ENCODE data around the gene TMEM260. TPM values are rescaled to one million over a fixed set of nuclear protein-coding genes. Genes with fewer than 3 reads are reported as not detected.

TMEM260 gene
- total and polyA plus RNA-seq, 2 experiments from 2014 or later: 13.3 to 22.9 TPM

DNA sequence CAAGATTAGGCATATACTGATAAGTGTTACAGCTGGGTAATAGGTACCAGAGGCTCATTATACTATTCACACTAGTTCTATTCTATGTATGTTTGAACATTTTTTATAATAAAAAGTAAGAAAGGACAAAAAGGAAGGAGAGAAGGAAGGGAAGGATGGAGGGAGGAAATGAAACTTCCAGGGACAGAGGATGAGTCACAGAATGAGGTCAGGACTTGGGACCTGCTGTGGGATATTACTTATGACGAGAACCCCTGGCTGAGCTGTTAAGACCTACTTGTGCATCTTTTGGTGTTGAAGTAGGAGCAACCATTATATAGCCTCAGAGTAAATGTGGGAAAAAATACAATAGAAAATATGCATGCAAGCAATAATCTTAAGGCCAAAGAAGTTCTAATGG, 16.7 kb upstream of the TMEM260 start:
- no peak overlapping the region for H3K4me3 ChIP-seq
- H4K20me1 ChIP-seq (replicated peaks; ENCODE audit: insufficient read depth): no peaks in the 10 kb centered on the region
- Mint-ChIP-seq H3K4me1 (no peaks in the 10 kb centered on the region), H3K27me3 (ENCODE audit: insufficient read depth, low read depth, poor library complexity) (peaks cover 2% of the 10 kb centered on the region), H3K36me3 (ENCODE audit: low read depth) (no peaks in the 10 kb centered on the region), H3K4me3 (no peak overlapping the region), H3K9me3 (no peaks in the 10 kb centered on the region; the same call in 2 of the 3 replicates), H3K27ac (no peak overlapping the region)
- H3F3A ChIP-seq (replicated peaks; ENCODE audit: low read depth): no peaks in the 10 kb centered on the region
- DNase-seq (ENCODE audit: low spot score) (no peak), ATAC-seq (no peak)
- no peaks in the 10 kb centered on the region for H3K4me1 ChIP-seq (ENCODE audit: insufficient read depth)
- no peak overlapping the region for H3K4me2 ChIP-seq
- H3K27ac ChIP-seq (ENCODE audit: low read depth): no peak overlapping the region
- no peaks in the 10 kb centered on the region for H3K9me2 ChIP-seq (ENCODE audit: insufficient read depth)
- no peaks in the 10 kb centered on the region for H3K36me3 ChIP-seq (ENCODE audit: insufficient read depth)
- H2AFZ ChIP-seq: no peak overlapping the region
- H3K79me2 ChIP-seq (replicated peaks; ENCODE audit: insufficient read depth): no peaks in the 10 kb centered on the region
- no peak for TF ChIP-seq STAT1 (IDR thresholded peaks at IDR 0.05; ENCODE audit: unreplicated experiment)
- TF ChIP-seq CTCF (conservative IDR thresholded peaks at IDR 0.05; ENCODE audit: low read depth in 2 of 2): no peak
- no peak for TF ChIP-seq ZNF114 (CRISPR knock-in tag; IDR thresholded peaks at IDR 0.05)
- TF ChIP-seq, protein P1, sequence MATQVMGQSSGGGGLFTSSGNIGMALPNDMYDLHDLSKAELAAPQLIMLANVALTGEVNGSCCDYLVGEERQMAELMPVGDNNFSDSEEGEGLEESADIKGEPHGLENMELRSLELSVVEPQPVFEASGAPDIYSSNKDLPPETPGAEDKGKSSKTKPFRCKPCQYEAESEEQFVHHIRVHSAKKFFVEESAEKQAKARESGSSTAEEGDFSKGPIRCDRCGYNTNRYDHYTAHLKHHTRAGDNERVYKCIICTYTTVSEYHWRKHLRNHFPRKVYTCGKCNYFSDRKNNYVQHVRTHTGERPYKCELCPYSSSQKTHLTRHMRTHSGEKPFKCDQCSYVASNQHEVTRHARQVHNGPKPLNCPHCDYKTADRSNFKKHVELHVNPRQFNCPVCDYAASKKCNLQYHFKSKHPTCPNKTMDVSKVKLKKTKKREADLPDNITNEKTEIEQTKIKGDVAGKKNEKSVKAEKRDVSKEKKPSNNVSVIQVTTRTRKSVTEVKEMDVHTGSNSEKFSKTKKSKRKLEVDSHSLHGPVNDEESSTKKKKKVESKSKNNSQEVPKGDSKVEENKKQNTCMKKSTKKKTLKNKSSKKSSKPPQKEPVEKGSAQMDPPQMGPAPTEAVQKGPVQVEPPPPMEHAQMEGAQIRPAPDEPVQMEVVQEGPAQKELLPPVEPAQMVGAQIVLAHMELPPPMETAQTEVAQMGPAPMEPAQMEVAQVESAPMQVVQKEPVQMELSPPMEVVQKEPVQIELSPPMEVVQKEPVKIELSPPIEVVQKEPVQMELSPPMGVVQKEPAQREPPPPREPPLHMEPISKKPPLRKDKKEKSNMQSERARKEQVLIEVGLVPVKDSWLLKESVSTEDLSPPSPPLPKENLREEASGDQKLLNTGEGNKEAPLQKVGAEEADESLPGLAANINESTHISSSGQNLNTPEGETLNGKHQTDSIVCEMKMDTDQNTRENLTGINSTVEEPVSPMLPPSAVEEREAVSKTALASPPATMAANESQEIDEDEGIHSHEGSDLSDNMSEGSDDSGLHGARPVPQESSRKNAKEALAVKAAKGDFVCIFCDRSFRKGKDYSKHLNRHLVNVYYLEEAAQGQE (IDR thresholded peaks at IDR 0.05; ENCODE audit: unreplicated experiment): no peak
- TF ChIP-seq CREB1 (CRISPR knock-in tag; IDR thresholded peaks at IDR 0.05; ENCODE audit: low read depth): no peak
- no peak for TF ChIP-seq POLR2AphosphoS5 (IDR thresholded peaks at IDR 0.05; ENCODE audit: low read depth)
- TF ChIP-seq, protein P2, sequence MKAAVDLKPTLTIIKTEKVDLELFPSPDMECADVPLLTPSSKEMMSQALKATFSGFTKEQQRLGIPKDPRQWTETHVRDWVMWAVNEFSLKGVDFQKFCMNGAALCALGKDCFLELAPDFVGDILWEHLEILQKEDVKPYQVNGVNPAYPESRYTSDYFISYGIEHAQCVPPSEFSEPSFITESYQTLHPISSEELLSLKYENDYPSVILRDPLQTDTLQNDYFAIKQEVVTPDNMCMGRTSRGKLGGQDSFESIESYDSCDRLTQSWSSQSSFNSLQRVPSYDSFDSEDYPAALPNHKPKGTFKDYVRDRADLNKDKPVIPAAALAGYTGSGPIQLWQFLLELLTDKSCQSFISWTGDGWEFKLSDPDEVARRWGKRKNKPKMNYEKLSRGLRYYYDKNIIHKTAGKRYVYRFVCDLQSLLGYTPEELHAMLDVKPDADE (IDR thresholded peaks at IDR 0.05): no peak
- TF ChIP-seq ZNF331 (CRISPR knock-in tag; IDR thresholded peaks at IDR 0.05; ENCODE audit: low read depth): no peak
- TF ChIP-seq NANOG (IDR thresholded peaks at IDR 0.05; ENCODE audit: borderline replicate concordance): no peak
- TF ChIP-seq, protein P3, sequence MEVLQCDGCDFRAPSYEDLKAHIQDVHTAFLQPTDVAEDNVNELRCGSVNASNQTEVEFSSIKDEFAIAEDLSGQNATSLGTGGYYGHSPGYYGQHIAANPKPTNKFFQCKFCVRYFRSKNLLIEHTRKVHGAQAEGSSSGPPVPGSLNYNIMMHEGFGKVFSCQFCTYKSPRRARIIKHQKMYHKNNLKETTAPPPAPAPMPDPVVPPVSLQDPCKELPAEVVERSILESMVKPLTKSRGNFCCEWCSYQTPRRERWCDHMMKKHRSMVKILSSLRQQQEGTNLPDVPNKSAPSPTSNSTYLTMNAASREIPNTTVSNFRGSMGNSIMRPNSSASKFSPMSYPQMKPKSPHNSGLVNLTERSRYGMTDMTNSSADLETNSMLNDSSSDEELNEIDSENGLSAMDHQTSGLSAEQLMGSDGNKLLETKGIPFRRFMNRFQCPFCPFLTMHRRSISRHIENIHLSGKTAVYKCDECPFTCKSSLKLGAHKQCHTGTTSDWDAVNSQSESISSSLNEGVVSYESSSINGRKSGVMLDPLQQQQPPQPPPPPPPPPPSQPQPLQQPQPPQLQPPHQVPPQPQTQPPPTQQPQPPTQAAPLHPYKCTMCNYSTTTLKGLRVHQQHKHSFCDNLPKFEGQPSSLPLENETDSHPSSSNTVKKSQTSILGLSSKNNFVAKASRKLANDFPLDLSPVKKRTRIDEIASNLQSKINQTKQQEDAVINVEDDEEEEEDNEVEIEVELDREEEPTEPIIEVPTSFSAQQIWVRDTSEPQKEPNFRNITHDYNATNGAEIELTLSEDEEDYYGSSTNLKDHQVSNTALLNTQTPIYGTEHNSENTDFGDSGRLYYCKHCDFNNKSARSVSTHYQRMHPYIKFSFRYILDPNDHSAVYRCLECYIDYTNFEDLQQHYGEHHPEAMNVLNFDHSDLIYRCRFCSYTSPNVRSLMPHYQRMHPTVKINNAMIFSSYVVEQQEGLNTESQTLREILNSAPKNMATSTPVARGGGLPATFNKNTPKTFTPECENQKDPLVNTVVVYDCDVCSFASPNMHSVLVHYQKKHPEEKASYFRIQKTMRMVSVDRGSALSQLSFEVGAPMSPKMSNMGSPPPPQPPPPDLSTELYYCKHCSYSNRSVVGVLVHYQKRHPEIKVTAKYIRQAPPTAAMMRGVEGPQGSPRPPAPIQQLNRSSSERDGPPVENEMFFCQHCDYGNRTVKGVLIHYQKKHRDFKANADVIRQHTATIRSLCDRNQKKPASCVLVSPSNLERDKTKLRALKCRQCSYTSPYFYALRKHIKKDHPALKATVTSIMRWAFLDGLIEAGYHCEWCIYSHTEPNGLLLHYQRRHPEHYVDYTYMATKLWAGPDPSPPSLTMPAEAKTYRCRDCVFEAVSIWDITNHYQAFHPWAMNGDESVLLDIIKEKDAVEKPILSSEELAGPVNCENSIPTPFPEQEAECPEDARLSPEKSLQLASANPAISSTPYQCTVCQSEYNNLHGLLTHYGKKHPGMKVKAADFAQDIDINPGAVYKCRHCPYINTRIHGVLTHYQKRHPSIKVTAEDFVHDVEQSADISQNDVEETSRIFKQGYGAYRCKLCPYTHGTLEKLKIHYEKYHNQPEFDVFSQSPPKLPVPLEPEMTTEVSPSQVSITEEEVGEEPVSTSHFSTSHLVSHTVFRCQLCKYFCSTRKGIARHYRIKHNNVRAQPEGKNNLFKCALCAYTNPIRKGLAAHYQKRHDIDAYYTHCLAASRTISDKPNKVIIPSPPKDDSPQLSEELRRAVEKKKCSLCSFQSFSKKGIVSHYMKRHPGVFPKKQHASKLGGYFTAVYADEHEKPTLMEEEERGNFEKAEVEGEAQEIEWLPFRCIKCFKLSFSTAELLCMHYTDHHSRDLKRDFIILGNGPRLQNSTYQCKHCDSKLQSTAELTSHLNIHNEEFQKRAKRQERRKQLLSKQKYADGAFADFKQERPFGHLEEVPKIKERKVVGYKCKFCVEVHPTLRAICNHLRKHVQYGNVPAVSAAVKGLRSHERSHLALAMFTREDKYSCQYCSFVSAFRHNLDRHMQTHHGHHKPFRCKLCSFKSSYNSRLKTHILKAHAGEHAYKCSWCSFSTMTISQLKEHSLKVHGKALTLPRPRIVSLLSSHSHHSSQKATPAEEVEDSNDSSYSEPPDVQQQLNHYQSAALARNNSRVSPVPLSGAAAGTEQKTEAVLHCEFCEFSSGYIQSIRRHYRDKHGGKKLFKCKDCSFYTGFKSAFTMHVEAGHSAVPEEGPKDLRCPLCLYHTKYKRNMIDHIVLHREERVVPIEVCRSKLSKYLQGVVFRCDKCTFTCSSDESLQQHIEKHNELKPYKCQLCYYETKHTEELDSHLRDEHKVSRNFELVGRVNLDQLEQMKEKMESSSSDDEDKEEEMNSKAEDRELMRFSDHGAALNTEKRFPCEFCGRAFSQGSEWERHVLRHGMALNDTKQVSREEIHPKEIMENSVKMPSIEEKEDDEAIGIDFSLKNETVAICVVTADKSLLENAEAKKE (CRISPR knock-in tag; IDR thresholded peaks at IDR 0.05): no peak
- no peaks in the 10 kb centered on the region for H3K27me3 ChIP-seq (ENCODE audit: insufficient read depth)
